ENCODE measurements around the gene LRRC27.

LRRC27 gene

DNA sequence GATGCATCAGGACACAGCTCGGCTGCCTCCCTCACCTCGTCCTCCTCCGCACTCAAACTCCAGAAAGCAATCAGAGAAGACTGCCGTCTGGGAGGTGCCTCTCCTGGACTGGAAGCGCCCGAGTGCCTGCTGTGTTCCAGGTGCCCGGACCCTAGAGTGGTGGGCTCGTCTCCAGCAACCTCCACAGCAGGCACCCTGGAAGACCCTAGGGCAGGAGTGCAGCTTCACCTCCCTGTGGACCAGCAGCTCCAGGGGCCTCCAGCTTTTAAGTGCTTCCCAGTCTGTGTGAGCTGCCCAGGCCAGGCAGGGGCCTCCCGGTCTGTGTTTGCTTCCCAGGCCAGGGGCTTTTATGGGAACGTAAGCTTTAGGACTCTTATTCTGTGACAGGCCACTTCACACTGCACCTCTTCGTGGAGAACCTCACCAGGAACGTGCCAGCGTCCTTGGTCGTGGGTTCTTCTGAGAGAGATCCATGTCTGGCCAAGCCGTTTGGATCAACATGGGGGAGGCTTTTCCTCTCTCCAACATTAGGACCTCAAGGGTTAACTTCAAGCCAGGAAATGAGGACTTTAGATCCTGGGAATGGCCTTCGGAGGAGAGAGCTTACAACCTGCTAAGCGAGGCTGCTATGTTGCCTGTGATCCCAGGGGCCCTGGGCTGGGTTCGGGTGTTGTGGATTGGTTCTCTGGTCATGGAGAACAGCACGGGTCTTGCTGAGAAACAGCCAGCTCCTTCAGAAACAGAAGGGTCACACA, 59.1 kb downstream of the LRRC27 start:
- Histone ChIP-seq H3K14ac (ENCODE audit: low read length in 2 of 2) (no peak overlapping the region), H3K27ac (ENCODE audit: low read length, poor library complexity, severe bottlenecking) (no peak overlapping the region), H3K4me3 (ENCODE audit: insufficient read depth in 1 of 2, low read depth in 1 of 2, low read length in 2 of 2) (no peak overlapping the region), H3K27me3 (ENCODE audit: control insufficient read depth in 1 of 2, insufficient read depth in 1 of 2, low read length in 2 of 2) (peaks cover 7 to 23% of the 10 kb centered on the region in 2 experiments), H2AFZ (ENCODE audit: low read depth, low read length) (no peak overlapping the region), H3K36me3 (ENCODE audit: control insufficient read depth in 1 of 2, insufficient read depth in 2 of 2, low read depth in 1 of 2, low read length in 2 of 2) (no peaks in the 10 kb centered on the region), H3K4ac (ENCODE audit: low read depth in 1 of 2, low read length in 2 of 2) (no peak overlapping the region), H4K91ac (ENCODE audit: low read length) (peak overlapping the region; percentile 43), H4K8ac (ENCODE audit: low read length) (no peak overlapping the region), H2BK15ac (ENCODE audit: low read depth, poor library complexity, severe bottlenecking) (no peak overlapping the region), H2BK120ac (ENCODE audit: low read depth, low read length) (no peak overlapping the region), H2AK5ac (ENCODE audit: low read length, severe bottlenecking) (no peak overlapping the region), H3K9me3 (ENCODE audit: control insufficient read depth, low read length) (no peaks in the 10 kb centered on the region), H2BK5ac (ENCODE audit: low read depth, low read length, poor library complexity, severe bottlenecking) (no peak overlapping the region), H3K4me1 (ENCODE audit: control insufficient read depth, insufficient read depth, low read depth, low read length) (peaks cover 33% of the 10 kb centered on the region), H3K79me1 (replicated peaks; ENCODE audit: low read length, poor library complexity, severe bottlenecking) (no peaks in the 10 kb centered on the region), H2BK12ac (ENCODE audit: low read length in 2 of 2) (peak overlapping the region in 1 of 2 experiments; percentile 59), H3K9ac (ENCODE audit: low read length) (no peak overlapping the region), H3K23ac (ENCODE audit: low read length in 2 of 2) (no peak overlapping the region), H3K4me2 (ENCODE audit: low read length, poor library complexity, severe bottlenecking) (no peak overlapping the region), H3K18ac (ENCODE audit: low read depth in 1 of 2, low read length in 2 of 2) (no peak overlapping the region)
- WGBS = 66% methylated on average over 19 of the region's 19 CpGs
- no peak for DNase-seq

DNA sequence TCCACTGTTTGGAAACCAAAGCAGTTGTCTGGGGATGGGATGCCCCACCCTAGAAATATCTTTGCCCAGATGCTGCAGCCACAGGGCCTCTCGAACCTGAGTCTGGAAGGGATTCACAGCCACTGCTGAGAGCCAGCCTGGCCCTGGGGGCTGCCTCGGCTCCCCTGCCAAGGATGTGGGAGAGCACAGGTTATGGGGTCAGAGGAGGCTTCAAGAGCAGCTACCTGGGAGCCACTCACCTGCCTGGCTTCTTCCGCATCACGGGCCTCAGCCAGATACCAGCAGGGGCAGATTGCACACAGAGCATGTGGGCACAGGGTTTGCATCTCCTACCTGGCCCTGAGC, 59.7 kb downstream of the LRRC27 start:
- Histone ChIP-seq H4K8ac (ENCODE audit: low read length) (no peak overlapping the region), H3K18ac (ENCODE audit: low read depth in 1 of 2, low read length in 2 of 2) (no peak overlapping the region), H3K27me3 (ENCODE audit: control insufficient read depth in 1 of 2, insufficient read depth in 1 of 2, low read length in 2 of 2) (peaks cover 7 to 23% of the 10 kb centered on the region in 2 experiments), H3K79me1 (replicated peaks; ENCODE audit: low read length, poor library complexity, severe bottlenecking) (no peaks in the 10 kb centered on the region), H3K4me2 (ENCODE audit: low read length, poor library complexity, severe bottlenecking) (no peak overlapping the region), H3K9me3 (ENCODE audit: control insufficient read depth, low read length) (no peaks in the 10 kb centered on the region), H2AK5ac (ENCODE audit: low read length, severe bottlenecking) (no peak overlapping the region), H3K14ac (ENCODE audit: low read length in 2 of 2) (no peak overlapping the region), H3K27ac (ENCODE audit: low read length, poor library complexity, severe bottlenecking) (no peak overlapping the region), H3K4ac (ENCODE audit: low read depth in 1 of 2, low read length in 2 of 2) (no peak overlapping the region), H2AFZ (ENCODE audit: low read depth, low read length) (no peak overlapping the region), H4K91ac (ENCODE audit: low read length) (no peak overlapping the region), H3K36me3 (ENCODE audit: control insufficient read depth in 1 of 2, insufficient read depth in 2 of 2, low read depth in 1 of 2, low read length in 2 of 2) (no peaks in the 10 kb centered on the region), H2BK12ac (ENCODE audit: low read length in 2 of 2) (no peak overlapping the region), H3K4me1 (ENCODE audit: control insufficient read depth, insufficient read depth, low read depth, low read length) (peaks cover 33% of the 10 kb centered on the region), H3K4me3 (ENCODE audit: insufficient read depth in 1 of 2, low read depth in 1 of 2, low read length in 2 of 2) (no peak overlapping the region), H3K23ac (ENCODE audit: low read length in 2 of 2) (no peak overlapping the region), H2BK5ac (ENCODE audit: low read depth, low read length, poor library complexity, severe bottlenecking) (no peak overlapping the region), H2BK15ac (ENCODE audit: low read depth, poor library complexity, severe bottlenecking) (no peak overlapping the region), H3K9ac (ENCODE audit: low read length) (no peak overlapping the region), H2BK120ac (ENCODE audit: low read depth, low read length) (no peak overlapping the region)
- 82% methylated on average over 4 of the region's 4 CpGs for WGBS
- no peak for DNase-seq

DNA sequence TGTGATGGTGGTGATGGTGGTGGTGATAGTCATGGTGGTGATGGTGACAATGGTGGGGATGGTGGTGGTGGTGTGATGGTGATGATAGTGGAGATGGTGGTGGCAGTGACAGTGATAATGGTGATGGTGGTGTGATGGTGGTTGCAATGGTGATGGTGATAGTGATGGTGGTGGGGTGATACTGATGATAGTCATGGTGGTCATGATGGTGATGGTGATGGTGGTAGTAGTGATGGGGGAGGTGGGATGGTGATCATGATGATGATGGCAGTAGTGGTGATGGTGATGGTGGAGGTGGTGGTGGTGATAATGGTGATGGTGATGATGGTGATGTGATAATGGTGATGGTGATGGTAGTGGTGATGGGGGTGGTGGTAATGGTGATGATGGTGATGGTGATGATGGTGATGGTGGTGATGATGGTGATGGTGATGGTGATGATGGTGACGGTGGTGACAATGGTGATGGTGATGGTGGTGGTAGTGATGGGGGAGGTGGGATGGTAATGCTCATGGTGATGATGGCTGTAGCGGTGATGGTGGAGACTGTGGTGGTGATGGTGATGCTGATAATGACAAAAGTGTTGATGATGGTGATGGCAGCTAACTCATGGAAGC, 60.3 kb downstream of the LRRC27 start:
- H3K23ac ChIP-seq (ENCODE audit: low read length in 2 of 2) = no peak overlapping the region
- no peak overlapping the region for H2BK12ac ChIP-seq (ENCODE audit: low read length in 2 of 2)
- peaks cover 33% of the 10 kb centered on the region for H3K4me1 ChIP-seq (ENCODE audit: control insufficient read depth, insufficient read depth, low read depth, low read length)
- no peaks in the 10 kb centered on the region for H3K36me3 ChIP-seq (ENCODE audit: control insufficient read depth in 1 of 2, insufficient read depth in 2 of 2, low read depth in 1 of 2, low read length in 2 of 2)
- H2BK15ac ChIP-seq (ENCODE audit: low read depth, poor library complexity, severe bottlenecking) = no peak overlapping the region
- no peak overlapping the region for H3K4me2 ChIP-seq (ENCODE audit: low read length, poor library complexity, severe bottlenecking)
- H3K14ac ChIP-seq (ENCODE audit: low read length in 2 of 2) = peak overlapping the region in 1 of 2 experiments; percentile 23
- 95% methylated on average over 1 of the region's 2 CpGs for WGBS
- H3K9ac ChIP-seq (ENCODE audit: low read length) = no peak overlapping the region
- no peak for DNase-seq
- H3K4ac ChIP-seq (ENCODE audit: low read depth in 1 of 2, low read length in 2 of 2) = no peak overlapping the region
- H3K4me3 ChIP-seq (ENCODE audit: insufficient read depth in 1 of 2, low read depth in 1 of 2, low read length in 2 of 2) = no peak overlapping the region
- no peaks in the 10 kb centered on the region for H3K9me3 ChIP-seq (ENCODE audit: control insufficient read depth, low read length)
- no peak overlapping the region for H3K27ac ChIP-seq (ENCODE audit: low read length, poor library complexity, severe bottlenecking)
- no peaks in the 10 kb centered on the region for H3K79me1 ChIP-seq (replicated peaks; ENCODE audit: low read length, poor library complexity, severe bottlenecking)
- H2AK5ac ChIP-seq (ENCODE audit: low read length, severe bottlenecking) = no peak overlapping the region
- H4K8ac ChIP-seq (ENCODE audit: low read length) = no peak overlapping the region
- H4K91ac ChIP-seq (ENCODE audit: low read length) = no peak overlapping the region
- H2BK5ac ChIP-seq (ENCODE audit: low read depth, low read length, poor library complexity, severe bottlenecking) = no peak overlapping the region
- H2AFZ ChIP-seq (ENCODE audit: low read depth, low read length) = no peak overlapping the region
- peaks cover 7 to 23% of the 10 kb centered on the region in 2 experiments for H3K27me3 ChIP-seq (ENCODE audit: control insufficient read depth in 1 of 2, insufficient read depth in 1 of 2, low read length in 2 of 2)
- no peak overlapping the region for H3K18ac ChIP-seq (ENCODE audit: low read depth in 1 of 2, low read length in 2 of 2)
- H2BK120ac ChIP-seq (ENCODE audit: low read depth, low read length) = no peak overlapping the region

DNA sequence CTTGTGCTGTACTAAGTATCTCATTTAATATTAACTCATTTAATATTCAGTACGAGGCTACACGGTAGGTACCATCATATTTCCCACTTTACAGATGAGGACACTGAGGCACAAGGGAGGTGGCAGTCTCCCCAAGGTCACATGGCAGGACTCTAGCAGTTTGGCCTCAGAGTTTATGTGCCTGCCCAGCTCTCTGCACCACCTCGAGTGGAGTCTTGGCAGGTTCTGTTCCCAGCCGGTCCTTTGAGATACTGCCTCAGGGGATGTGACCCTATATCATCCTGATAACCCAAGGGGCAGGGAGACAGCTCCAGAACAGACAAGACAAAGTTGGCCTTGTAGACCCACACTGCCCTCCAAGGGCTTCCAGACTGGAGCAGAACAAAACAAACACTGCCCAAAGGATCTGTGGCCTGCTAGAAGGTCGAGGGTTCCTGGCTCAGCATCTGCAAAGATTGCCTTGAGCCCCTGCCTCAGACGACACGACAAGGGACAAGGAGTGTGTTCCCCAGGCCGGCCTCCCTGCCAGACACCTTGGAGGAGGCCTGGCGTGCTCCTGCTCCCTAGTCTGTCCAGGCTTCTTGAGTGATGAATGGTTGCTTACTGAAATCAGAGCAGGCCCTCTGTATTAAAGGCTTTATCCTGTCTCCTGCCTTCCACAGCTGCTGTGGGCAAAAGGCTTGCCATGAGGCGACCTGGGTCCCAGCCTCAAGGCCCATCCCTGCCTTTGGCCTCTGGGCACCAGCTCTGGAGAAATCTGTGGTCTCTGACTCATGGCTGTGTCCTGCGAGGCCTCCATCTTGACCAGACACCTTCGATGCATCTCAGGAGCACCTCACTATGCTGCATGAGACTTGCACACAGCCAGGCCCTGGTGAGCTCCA, 61.1 kb downstream of the LRRC27 start:
- H3K4ac ChIP-seq (ENCODE audit: low read depth in 1 of 2, low read length in 2 of 2) = no peak overlapping the region
- no peak overlapping the region for H3K23ac ChIP-seq (ENCODE audit: low read length in 2 of 2)
- H2BK120ac ChIP-seq (ENCODE audit: low read depth, low read length) = no peak overlapping the region
- H3K27me3 ChIP-seq (ENCODE audit: control insufficient read depth in 1 of 2, insufficient read depth in 1 of 2, low read length in 2 of 2) = peaks cover 7 to 23% of the 10 kb centered on the region in 2 experiments
- H3K27ac ChIP-seq (ENCODE audit: low read length, poor library complexity, severe bottlenecking) = no peak overlapping the region
- no peak overlapping the region for H3K9ac ChIP-seq (ENCODE audit: low read length)
- no peak overlapping the region for H3K14ac ChIP-seq (ENCODE audit: low read length in 2 of 2)
- H3K79me1 ChIP-seq (replicated peaks; ENCODE audit: low read length, poor library complexity, severe bottlenecking) = peaks cover 2% of the 10 kb centered on the region
- H2BK15ac ChIP-seq (ENCODE audit: low read depth, poor library complexity, severe bottlenecking) = no peak overlapping the region
- no peaks in the 10 kb centered on the region for H3K36me3 ChIP-seq (ENCODE audit: control insufficient read depth in 1 of 2, insufficient read depth in 2 of 2, low read depth in 1 of 2, low read length in 2 of 2)
- no peak overlapping the region for H3K4me3 ChIP-seq (ENCODE audit: insufficient read depth in 1 of 2, low read depth in 1 of 2, low read length in 2 of 2)
- DNase-seq = peak; percentile 74
- peak overlapping the region in 1 of 2 experiments; percentile 25 for H2BK12ac ChIP-seq (ENCODE audit: low read length in 2 of 2)
- peak overlapping the region; percentile 35 for H4K8ac ChIP-seq (ENCODE audit: low read length)
- H3K4me1 ChIP-seq (ENCODE audit: control insufficient read depth, insufficient read depth, low read depth, low read length) = peaks cover 36% of the 10 kb centered on the region
- peak overlapping the region in 1 of 2 experiments; percentile 28 for H3K18ac ChIP-seq (ENCODE audit: low read depth in 1 of 2, low read length in 2 of 2)
- no peaks in the 10 kb centered on the region for H3K9me3 ChIP-seq (ENCODE audit: control insufficient read depth, low read length)
- H2AK5ac ChIP-seq (ENCODE audit: low read length, severe bottlenecking) = no peak overlapping the region
- no peak overlapping the region for H3K4me2 ChIP-seq (ENCODE audit: low read length, poor library complexity, severe bottlenecking)
- H4K91ac ChIP-seq (ENCODE audit: low read length) = no peak overlapping the region
- no peak overlapping the region for H2BK5ac ChIP-seq (ENCODE audit: low read depth, low read length, poor library complexity, severe bottlenecking)
- no peak overlapping the region for H2AFZ ChIP-seq (ENCODE audit: low read depth, low read length)
- 77% methylated on average over 12 of the region's 12 CpGs for WGBS

Data from mesenchymal stem cell (in vitro differentiated cells and primary cell).